Body of pancreas (tissue), 4 donors: ENCODE results near the gene THOP1.

ENCODE experiments used
- CTCF ChIP-seq, 7 experiments: fragments of 450-650 bp in 4 of 7; fragments of 200-600 bp in 3 of 7; sonication (generic) in 3 of 7; IDR thresholded peaks; one replicate each; pipeline ENCODE4 v1.5.1; 2016 to 2019; ENCODE audit warnings: antibody characterized with exemption in 7 of 7
- POLR2A ChIP-seq, 3 donors: fragments of 450-650 bp; IDR thresholded peaks; one replicate each; pipeline ENCODE4 v1.6.1; 2016; ENCODE audit warnings: antibody characterized with exemption in 3 of 3, mild to moderate bottlenecking in 2 of 3

- TF ChIP-seq POLR2A (IDR thresholded peaks at IDR 0.05) (no peak), CTCF (IDR thresholded peaks at IDR 0.05) (no peak)
Measured at GRCh38 chr19:2827840-2828489, 42.7 kb downstream of the THOP1 start.
